Vagina (tissue), 2 donors: ENCODE results near the gene SARDH.

Experiments used
- POLR2A ChIP-seq, 2 donors: fragments of 450-650 bp; IDR thresholded peaks; one replicate each; pipeline ENCODE4 v1.6.1; 2017; ENCODE audit warnings: antibody characterized with exemption in 2 of 2, mild to moderate bottlenecking in 2 of 2, moderate library complexity in 2 of 2
- POLR2AphosphoS5 ChIP-seq, 2 donors: sonication (generic); formaldehyde crosslinking; IDR thresholded peaks; one replicate each; pipeline ENCODE4 v1.9.0; 2017; ENCODE audit warnings: antibody characterized with exemption in 2 of 2, mild to moderate bottlenecking in 2 of 2, low read depth in 1 of 2; ENCODE audit not compliant: insufficient read depth in 1 of 2
- TF ChIP-seq, protein P1 (sequence below), 3 experiments: fragments of 450-650 bp in 2 of 3; fragments of 200-600 bp in 1 of 3; sonication (generic) in 1 of 3; IDR thresholded peaks; one replicate each; pipeline ENCODE4 v1.5.1; 2017 to 2019; ENCODE audit warnings: antibody characterized with exemption in 3 of 3, mild to moderate bottlenecking in 2 of 3, moderate library complexity in 2 of 3

DNA sequence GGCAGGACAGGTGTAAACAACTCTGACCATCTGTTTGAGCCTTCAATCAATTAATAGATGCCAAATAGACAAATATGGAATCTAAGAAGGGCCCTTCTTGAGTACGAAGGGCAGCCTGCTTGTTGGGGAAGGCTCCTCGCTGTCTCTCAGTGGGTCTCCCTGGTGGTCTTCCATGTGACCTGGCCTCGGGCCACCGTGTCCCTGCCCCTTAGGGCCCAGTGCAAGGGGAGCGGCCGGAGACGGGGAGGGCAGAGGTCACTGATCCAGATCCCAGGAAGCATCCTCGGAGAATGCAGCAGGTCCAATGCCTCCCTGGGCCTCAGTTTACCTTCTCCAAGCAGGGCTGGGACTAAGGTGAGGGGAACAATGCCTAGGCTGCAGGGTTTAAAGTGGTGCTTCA, 99.4 kb downstream of the SARDH start:
- TF ChIP-seq, protein P1, sequence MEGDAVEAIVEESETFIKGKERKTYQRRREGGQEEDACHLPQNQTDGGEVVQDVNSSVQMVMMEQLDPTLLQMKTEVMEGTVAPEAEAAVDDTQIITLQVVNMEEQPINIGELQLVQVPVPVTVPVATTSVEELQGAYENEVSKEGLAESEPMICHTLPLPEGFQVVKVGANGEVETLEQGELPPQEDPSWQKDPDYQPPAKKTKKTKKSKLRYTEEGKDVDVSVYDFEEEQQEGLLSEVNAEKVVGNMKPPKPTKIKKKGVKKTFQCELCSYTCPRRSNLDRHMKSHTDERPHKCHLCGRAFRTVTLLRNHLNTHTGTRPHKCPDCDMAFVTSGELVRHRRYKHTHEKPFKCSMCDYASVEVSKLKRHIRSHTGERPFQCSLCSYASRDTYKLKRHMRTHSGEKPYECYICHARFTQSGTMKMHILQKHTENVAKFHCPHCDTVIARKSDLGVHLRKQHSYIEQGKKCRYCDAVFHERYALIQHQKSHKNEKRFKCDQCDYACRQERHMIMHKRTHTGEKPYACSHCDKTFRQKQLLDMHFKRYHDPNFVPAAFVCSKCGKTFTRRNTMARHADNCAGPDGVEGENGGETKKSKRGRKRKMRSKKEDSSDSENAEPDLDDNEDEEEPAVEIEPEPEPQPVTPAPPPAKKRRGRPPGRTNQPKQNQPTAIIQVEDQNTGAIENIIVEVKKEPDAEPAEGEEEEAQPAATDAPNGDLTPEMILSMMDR (IDR thresholded peaks at IDR 0.05): no peak
- TF ChIP-seq POLR2A (IDR thresholded peaks at IDR 0.05): no peak
- no peak for TF ChIP-seq POLR2AphosphoS5 (IDR thresholded peaks at IDR 0.05; ENCODE audit: insufficient read depth in 1 of 2, low read depth in 1 of 2)
